HepG2 (cell line): ENCODE data around the gene PRSS33. TPM values are rescaled to one million over a fixed set of nuclear protein-coding genes. Genes with fewer than 3 reads are reported as not detected.

ENCODE experiments used
- CEBPB ChIP-seq: IDR thresholded peaks from 2 replicates; pipeline ENCODE4 v1.6.1; 2011; ENCODE audit warnings: low read depth, low read length, improper control_type of control experiment, borderline replicate concordance
- GLI4 ChIP-seq: sonication (generic); formaldehyde crosslinking; IDR thresholded peaks from 2 replicates; pipeline ENCODE4 v1.5.1; 2020; ENCODE audit warnings: missing genetic modification reagents, mild to moderate bottlenecking, moderate library complexity, borderline replicate concordance
- MEF2D ChIP-seq: sonication (generic); formaldehyde crosslinking; IDR thresholded peaks from 2 replicates; pipeline ENCODE4 v1.5.1; 2020; ENCODE audit warnings: mild to moderate bottlenecking, missing genetic modification reagents
- MYC ChIP-seq: sonication (generic); formaldehyde crosslinking; IDR thresholded peaks from 2 replicates; pipeline ENCODE4 v1.9.0; 2021; ENCODE audit warnings: missing genetic modification reagents, borderline replicate concordance
- RARG ChIP-seq: sonication (generic); formaldehyde crosslinking; IDR thresholded peaks from 2 replicates; pipeline ENCODE4 v1.4.0; 2020; ENCODE audit warnings: low read depth, mild to moderate bottlenecking, missing genetic modification reagents
- RCOR2 ChIP-seq: IDR thresholded peaks from 2 replicates; pipeline ENCODE4 v1.6.1; 2016; ENCODE audit warnings: missing biosample characterization, missing genetic modification reagents
- REPIN1 ChIP-seq: sonication (generic); formaldehyde crosslinking; IDR thresholded peaks from 2 replicates; pipeline ENCODE4 v1.8.0; 2022; ENCODE audit warnings: missing genetic modification reagents, low read depth, mild to moderate bottlenecking, borderline replicate concordance
- TEAD2 ChIP-seq: sonication (generic); formaldehyde crosslinking; IDR thresholded peaks from 2 replicates; pipeline ENCODE4 v1.9.0; 2021; ENCODE audit warnings: missing genetic modification reagents
- TRIM24 ChIP-seq: sonication (generic); formaldehyde crosslinking; IDR thresholded peaks from 2 replicates; pipeline ENCODE4 v1.8.0; 2022; ENCODE audit warnings: mild to moderate bottlenecking, missing genetic modification reagents
- ZFP36L2 ChIP-seq: sonication (generic); formaldehyde crosslinking; IDR thresholded peaks from 2 replicates; pipeline ENCODE4 v1.4.0; 2020; ENCODE audit warnings: missing genetic modification reagents
- ZNF382 ChIP-seq: sonication (generic); formaldehyde crosslinking; IDR thresholded peaks from 2 replicates; pipeline ENCODE4 v1.5.0; 2020; ENCODE audit warnings: missing genetic modification reagents, mild to moderate bottlenecking, borderline replicate concordance
- ZNF44 ChIP-seq: sonication (generic); formaldehyde crosslinking; IDR thresholded peaks from 2 replicates; pipeline ENCODE4 v1.5.1; 2020; ENCODE audit warnings: mild to moderate bottlenecking, missing genetic modification reagents
- ZNF564 ChIP-seq: sonication (generic); formaldehyde crosslinking; IDR thresholded peaks from 2 replicates; pipeline ENCODE4 v1.8.1; 2023; ENCODE audit warnings: mild to moderate bottlenecking, missing genetic modification reagents
- ZNF674 ChIP-seq: sonication (generic); formaldehyde crosslinking; IDR thresholded peaks from 2 replicates; pipeline ENCODE4 v1.5.0; 2020; ENCODE audit warnings: low read depth, mild to moderate bottlenecking, missing genetic modification reagents
- ZNF792 ChIP-seq: IDR thresholded peaks from 2 replicates; pipeline ENCODE4 v1.6.1; 2016
- polyA plus RNA-seq, 8 experiments: library from polyadenylated mRNA; depleted of rRNA in 3 of 8; stranded (reverse) in 7 of 8; unstranded in 1 of 8; fragments of >200 nt; fragmentation: Illumina TruSeq in 4 of 8; extraction: Trizol in 4 of 8; gene quantifications; 2 replicates each; pipeline versions ENCODE4 v1.2.1 to v1.2.3, GENCODE V29; 2011 to 2016; ENCODE audit warnings: low read depth in 4 of 8, missing spikeins in 1 of 8, mixed read lengths in 1 of 8; ENCODE audit not compliant: insufficient read depth in 1 of 8
- total RNA-seq, 5 experiments: library from RNA; depleted of rRNA; stranded (reverse); fragments of >200 nt; fragmentation: Illumina TruSeq; extraction: Trizol; gene quantifications; 2 replicates each; pipeline ENCODE4 v1.2.3, GENCODE V29; 2016; ENCODE audit warnings: low read depth in 1 of 5
- TF ChIP-seq, protein P1 (sequence below): sonication (generic); formaldehyde crosslinking; conservative IDR thresholded peaks from 2 replicates; pipeline ENCODE4 v1.8.0; 2022; ENCODE audit warnings: mild to moderate bottlenecking, moderate library complexity, missing genetic modification reagents
- TF ChIP-seq, protein P2 (sequence below): sonication (generic); formaldehyde crosslinking; IDR thresholded peaks from 2 replicates; pipeline ENCODE4 v1.5.0; 2020; ENCODE audit warnings: mild to moderate bottlenecking, missing genetic modification reagents
- TF ChIP-seq, protein P3 (sequence below): IDR thresholded peaks from 2 replicates; pipeline ENCODE4 v1.6.1; 2016; ENCODE audit warnings: low read depth, missing genetic modification reagents, missing compliant biosample characterization
- TF ChIP-seq, protein P4 (sequence below): sonication (generic); formaldehyde crosslinking; IDR thresholded peaks from 2 replicates; pipeline ENCODE4 v1.4.0; 2020; ENCODE audit warnings: missing genetic modification reagents

PRSS33 gene
- total and polyA plus RNA-seq, 2 of the 13 experiments (the other 11 are each of a cell fraction or from before 2014, with no cell fraction given): not detected

DNA sequence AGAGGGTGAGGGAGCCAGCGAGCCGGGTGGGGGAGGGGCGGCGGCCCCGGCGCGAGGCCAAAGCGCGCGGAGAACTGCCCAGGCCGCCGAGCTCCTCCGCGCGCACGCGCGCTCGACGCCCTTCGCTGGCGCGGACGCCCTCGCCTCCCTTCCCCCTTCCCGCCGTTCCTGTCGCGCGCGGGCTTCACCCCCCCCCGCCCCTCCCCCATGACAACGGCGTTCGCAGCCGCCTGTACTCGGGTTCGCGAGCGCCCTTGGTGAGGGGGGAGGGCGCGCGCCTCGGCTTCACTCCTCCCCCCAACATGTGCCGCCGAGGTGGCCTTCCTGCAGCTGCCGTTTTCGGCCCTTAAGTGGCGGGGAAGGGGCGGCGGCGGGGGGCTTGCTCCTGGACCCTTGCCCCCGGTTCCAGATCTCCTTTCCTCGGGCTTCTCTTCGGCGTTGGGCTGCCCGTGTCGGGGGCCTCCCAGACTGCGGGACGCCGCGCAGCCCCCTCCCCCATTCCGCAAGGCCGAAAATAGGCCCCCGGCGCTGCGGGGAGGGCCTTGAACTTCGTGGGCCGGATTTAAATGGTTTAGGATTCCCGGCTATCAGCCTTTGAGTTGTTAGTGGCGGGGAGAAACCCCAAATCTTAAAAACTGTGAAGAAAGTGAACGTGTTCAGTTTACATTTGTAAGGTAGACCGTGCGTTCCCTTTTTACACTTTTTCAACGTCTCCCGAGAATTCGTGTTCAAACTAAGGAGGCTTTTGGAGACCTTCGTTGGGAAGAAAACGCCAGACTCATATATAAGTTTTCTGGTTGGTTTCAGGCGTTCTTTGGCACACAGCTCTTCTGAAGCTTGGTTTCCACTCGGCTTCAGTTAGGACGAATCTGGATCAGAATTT lies 34.3 kb downstream of the PRSS33 start (continued):
- TF ChIP-seq, protein P1, sequence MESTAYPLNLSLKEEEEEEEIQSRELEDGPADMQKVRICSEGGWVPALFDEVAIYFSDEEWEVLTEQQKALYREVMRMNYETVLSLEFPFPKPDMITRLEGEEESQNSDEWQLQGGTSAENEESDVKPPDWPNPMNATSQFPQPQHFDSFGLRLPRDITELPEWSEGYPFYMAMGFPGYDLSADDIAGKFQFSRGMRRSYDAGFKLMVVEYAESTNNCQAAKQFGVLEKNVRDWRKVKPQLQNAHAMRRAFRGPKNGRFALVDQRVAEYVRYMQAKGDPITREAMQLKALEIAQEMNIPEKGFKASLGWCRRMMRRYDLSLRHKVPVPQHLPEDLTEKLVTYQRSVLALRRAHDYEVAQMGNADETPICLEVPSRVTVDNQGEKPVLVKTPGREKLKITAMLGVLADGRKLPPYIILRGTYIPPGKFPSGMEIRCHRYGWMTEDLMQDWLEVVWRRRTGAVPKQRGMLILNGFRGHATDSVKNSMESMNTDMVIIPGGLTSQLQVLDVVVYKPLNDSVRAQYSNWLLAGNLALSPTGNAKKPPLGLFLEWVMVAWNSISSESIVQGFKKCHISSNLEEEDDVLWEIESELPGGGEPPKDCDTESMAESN (CRISPR knock-in tag): no peak
- TF ChIP-seq REPIN1 (no peak), ZFP36L2 (CRISPR knock-in tag) (no peak), RCOR2 (CRISPR knock-in tag) (no peak), ZNF564 (CRISPR knock-in tag) (0 out of 2 replicates have a peak, but pooled peaks have one; percentile 7), TEAD2 (no peak), GLI4 (CRISPR knock-in tag) (no peak), ZNF674 (CRISPR knock-in tag) (0 out of 2 replicates have a peak, but pooled peaks have one; percentile 21), RARG (CRISPR knock-in tag) (no peak), MEF2D (CRISPR knock-in tag) (peak; percentile 24; the same call in 1 of the 2 replicates), ZNF792 (CRISPR knock-in tag) (no peak), MYC (peak; percentile 85), ZNF44 (no peak), ZNF382 (CRISPR knock-in tag) (no peak), TRIM24 (CRISPR knock-in tag) (no peak), CEBPB (no peak)
- TF ChIP-seq, protein P2, sequence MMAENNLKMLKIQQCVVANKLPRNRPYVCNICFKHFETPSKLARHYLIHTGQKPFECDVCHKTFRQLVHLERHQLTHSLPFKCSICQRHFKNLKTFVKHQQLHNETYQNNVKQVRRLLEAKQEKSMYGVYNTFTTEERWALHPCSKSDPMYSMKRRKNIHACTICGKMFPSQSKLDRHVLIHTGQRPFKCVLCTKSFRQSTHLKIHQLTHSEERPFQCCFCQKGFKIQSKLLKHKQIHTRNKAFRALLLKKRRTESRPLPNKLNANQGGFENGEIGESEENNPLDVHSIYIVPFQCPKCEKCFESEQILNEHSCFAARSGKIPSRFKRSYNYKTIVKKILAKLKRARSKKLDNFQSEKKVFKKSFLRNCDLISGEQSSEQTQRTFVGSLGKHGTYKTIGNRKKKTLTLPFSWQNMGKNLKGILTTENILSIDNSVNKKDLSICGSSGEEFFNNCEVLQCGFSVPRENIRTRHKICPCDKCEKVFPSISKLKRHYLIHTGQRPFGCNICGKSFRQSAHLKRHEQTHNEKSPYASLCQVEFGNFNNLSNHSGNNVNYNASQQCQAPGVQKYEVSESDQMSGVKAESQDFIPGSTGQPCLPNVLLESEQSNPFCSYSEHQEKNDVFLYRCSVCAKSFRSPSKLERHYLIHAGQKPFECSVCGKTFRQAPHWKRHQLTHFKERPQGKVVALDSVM: peak; percentile 22; the same call in 1 of the 2 replicates
- TF ChIP-seq, protein P3, sequence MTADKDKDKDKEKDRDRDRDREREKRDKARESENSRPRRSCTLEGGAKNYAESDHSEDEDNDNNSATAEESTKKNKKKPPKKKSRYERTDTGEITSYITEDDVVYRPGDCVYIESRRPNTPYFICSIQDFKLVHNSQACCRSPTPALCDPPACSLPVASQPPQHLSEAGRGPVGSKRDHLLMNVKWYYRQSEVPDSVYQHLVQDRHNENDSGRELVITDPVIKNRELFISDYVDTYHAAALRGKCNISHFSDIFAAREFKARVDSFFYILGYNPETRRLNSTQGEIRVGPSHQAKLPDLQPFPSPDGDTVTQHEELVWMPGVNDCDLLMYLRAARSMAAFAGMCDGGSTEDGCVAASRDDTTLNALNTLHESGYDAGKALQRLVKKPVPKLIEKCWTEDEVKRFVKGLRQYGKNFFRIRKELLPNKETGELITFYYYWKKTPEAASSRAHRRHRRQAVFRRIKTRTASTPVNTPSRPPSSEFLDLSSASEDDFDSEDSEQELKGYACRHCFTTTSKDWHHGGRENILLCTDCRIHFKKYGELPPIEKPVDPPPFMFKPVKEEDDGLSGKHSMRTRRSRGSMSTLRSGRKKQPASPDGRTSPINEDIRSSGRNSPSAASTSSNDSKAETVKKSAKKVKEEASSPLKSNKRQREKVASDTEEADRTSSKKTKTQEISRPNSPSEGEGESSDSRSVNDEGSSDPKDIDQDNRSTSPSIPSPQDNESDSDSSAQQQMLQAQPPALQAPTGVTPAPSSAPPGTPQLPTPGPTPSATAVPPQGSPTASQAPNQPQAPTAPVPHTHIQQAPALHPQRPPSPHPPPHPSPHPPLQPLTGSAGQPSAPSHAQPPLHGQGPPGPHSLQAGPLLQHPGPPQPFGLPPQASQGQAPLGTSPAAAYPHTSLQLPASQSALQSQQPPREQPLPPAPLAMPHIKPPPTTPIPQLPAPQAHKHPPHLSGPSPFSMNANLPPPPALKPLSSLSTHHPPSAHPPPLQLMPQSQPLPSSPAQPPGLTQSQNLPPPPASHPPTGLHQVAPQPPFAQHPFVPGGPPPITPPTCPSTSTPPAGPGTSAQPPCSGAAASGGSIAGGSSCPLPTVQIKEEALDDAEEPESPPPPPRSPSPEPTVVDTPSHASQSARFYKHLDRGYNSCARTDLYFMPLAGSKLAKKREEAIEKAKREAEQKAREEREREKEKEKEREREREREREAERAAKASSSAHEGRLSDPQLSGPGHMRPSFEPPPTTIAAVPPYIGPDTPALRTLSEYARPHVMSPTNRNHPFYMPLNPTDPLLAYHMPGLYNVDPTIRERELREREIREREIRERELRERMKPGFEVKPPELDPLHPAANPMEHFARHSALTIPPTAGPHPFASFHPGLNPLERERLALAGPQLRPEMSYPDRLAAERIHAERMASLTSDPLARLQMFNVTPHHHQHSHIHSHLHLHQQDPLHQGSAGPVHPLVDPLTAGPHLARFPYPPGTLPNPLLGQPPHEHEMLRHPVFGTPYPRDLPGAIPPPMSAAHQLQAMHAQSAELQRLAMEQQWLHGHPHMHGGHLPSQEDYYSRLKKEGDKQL (CRISPR knock-in tag): no peak
- TF ChIP-seq, protein P4, sequence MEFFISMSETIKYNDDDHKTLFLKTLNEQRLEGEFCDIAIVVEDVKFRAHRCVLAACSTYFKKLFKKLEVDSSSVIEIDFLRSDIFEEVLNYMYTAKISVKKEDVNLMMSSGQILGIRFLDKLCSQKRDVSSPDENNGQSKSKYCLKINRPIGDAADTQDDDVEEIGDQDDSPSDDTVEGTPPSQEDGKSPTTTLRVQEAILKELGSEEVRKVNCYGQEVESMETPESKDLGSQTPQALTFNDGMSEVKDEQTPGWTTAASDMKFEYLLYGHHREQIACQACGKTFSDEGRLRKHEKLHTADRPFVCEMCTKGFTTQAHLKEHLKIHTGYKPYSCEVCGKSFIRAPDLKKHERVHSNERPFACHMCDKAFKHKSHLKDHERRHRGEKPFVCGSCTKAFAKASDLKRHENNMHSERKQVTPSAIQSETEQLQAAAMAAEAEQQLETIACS (CRISPR knock-in tag): peak; percentile 69
